Inferior parietal cortex (tissue), 1 donor: ENCODE data around the gene MAP1LC3B.

ENCODE experiments used
- DNase-seq: peaks from one replicate; pipeline ENCODE4 v3.0.0-alpha.2; 2016; ENCODE audit errors: extremely low spot score

MAP1LC3B gene

GRCh38 chr16:87391950-87392820, at the start of gene MAP1LC3B:
Gene MAP1LC3B, plus strand, starts transcription at chr16:87392336. Its CDS starts 92 bp downstream, at chr16:87392428.
- peak; percentile 95 for DNase-seq

GRCh38 chr16:87342504-87342903, 49.6 kb upstream of the MAP1LC3B start:
- DNase-seq: no peak

- no peak for DNase-seq
Measured at GRCh38 chr16:87342978-87343752, 49.0 kb upstream of the MAP1LC3B start.

- no peak for DNase-seq
Measured at GRCh38 chr16:87343753-87344050, 48.4 kb upstream of the MAP1LC3B start.

- DNase-seq: no peak
Measured at GRCh38 chr16:87344165-87344930, 47.8 kb upstream of the MAP1LC3B start.

GRCh38 chr16:87344931-87345631, 47.1 kb upstream of the MAP1LC3B start:
- DNase-seq: no peak

GRCh38 chr16:87345726-87346424, 46.3 kb upstream of the MAP1LC3B start:
- no peak for DNase-seq

GRCh38 chr16:87346517-87347060, 45.5 kb upstream of the MAP1LC3B start:
- DNase-seq: no peak

- no peak for DNase-seq
Measured at GRCh38 chr16:87347932-87348615, 44.1 kb upstream of the MAP1LC3B start.

- no peak for DNase-seq
Measured at GRCh38 chr16:87348616-87349157, 43.4 kb upstream of the MAP1LC3B start.

- no peak for DNase-seq
Measured at GRCh38 chr16:87350031-87350430, 42.1 kb upstream of the MAP1LC3B start.

GRCh38 chr16:87350681-87351319, 41.3 kb upstream of the MAP1LC3B start:
- DNase-seq: peak; percentile 59

GRCh38 chr16:87351320-87351698, 40.8 kb upstream of the MAP1LC3B start:
- DNase-seq: no peak

GRCh38 chr16:87352818-87353217, 39.3 kb upstream of the MAP1LC3B start:
- no peak for DNase-seq

- no peak for DNase-seq
Measured at GRCh38 chr16:87353613-87354012, 38.5 kb upstream of the MAP1LC3B start.

- DNase-seq: no peak
Measured at GRCh38 chr16:87356491-87356853, 35.7 kb upstream of the MAP1LC3B start.

GRCh38 chr16:87358250-87358649, 33.9 kb upstream of the MAP1LC3B start:
- no peak for DNase-seq

- no peak for DNase-seq
Measured at GRCh38 chr16:87358696-87359095, 33.4 kb upstream of the MAP1LC3B start.

- DNase-seq: no peak
Measured at GRCh38 chr16:87359121-87359520, 33.0 kb upstream of the MAP1LC3B start.
